ENCODE measurements around the gene PRKCZ. TPM values are rescaled to one million over a fixed set of nuclear protein-coding genes. Genes with fewer than 3 reads are reported as not detected.

The PRKCZ gene
- polyA plus RNA-seq, 3 donors, result 0.74 to 1.9 (median 1.4) TPM

DNA sequence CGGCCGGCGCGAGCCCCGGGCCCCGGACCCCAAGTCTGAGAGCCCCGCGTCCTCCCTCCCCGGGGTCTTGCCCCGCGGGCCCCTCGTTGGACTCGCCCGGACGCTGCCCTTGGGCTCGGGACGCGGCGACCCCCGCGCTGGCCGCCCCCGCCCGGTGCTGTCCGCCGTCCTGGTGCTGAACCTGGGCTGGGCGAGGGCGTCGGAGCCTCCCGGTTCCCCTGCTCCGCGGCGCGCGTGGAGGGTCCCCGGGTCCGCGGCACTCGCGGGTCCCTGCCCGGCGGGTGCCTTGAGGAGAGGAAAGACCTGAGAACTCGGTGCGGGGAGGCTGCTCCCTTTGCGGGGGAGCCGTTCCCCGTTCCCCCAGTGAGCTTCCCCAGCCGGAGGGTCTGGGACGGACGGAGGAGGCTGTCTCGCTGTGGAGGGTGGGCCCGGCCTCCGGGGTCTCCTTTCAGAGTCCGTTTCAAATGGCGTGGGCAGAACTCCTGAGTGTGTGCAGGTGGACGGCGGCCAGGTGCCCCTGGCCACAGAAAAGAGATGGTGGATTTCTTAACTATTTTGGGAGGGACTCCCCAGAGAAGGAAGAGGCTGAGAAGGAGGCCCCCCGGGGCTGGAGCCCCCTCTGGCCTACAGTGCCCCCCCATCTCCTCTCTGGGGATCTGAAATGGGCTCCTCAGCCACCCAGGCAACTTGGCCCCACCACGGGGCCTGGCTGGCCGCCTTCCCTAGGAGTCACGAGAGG lies 30.5 kb upstream of the PRKCZ start:
- Histone ChIP-seq H3K4me1 (ENCODE audit: control insufficient read depth in 1 of 2, insufficient read depth in 2 of 2, low read length in 2 of 2) (no peaks in the 10 kb centered on the region), H3K27me3 (ENCODE audit: control insufficient read depth in 2 of 2, insufficient read depth in 2 of 2, low read length in 2 of 2) (peaks cover 9 to 59% of the 10 kb centered on the region in 2 donors), H3K4me3 (replicated peaks in 1 of 3; ENCODE audit: low read depth in 2 of 3, low read length in 3 of 3) (no peak overlapping the region), H3K36me3 (replicated peaks in 1 of 2; ENCODE audit: control insufficient read depth in 1 of 2, insufficient read depth in 2 of 2, low read length in 2 of 2) (no peaks in the 10 kb centered on the region), H3K27ac (ENCODE audit: low read depth in 1 of 2, low read length in 2 of 2) (no peak overlapping the region), H3K9me3 (replicated peaks in 1 of 2; ENCODE audit: control insufficient read depth in 1 of 2, insufficient read depth in 1 of 2, low read length in 2 of 2) (peaks cover 0 to 7% of the 10 kb centered on the region in 2 donors), H3K4me2 (replicated peaks; ENCODE audit: extremely low read depth, low read length, poor library complexity, severe bottlenecking) (no peak overlapping the region), H3K79me2 (ENCODE audit: insufficient read depth, low read length) (no peaks in the 10 kb centered on the region), H2AFZ (ENCODE audit: insufficient read depth, low read depth, low read length, poor library complexity, severe bottlenecking) (no peak overlapping the region), H4K20me1 (ENCODE audit: insufficient read depth, low read length) (no peaks in the 10 kb centered on the region), H3K9ac (ENCODE audit: insufficient read depth, low read length, poor library complexity, severe bottlenecking) (no peak overlapping the region)
- WGBS (ENCODE audit: insufficient coverage), result 13% methylated on average over 58 of the region's 61 CpGs
- Mint-ChIP-seq H3K9me3 (peaks cover 0 to 5% (median 3%) of the 10 kb centered on the region in 7 donors), H3K4me1 (no peaks in the 10 kb centered on the region), H3K27me3 (ENCODE audit: low read depth in 3 of 3) (peaks cover 61 to 68% (median 61%) of the 10 kb centered on the region in 3 donors), H3K36me3 (peaks cover 0 to 3% of the 10 kb centered on the region in 2 donors), H3K4me3 (peak overlapping the region in 1 of 2 donors; percentile 77), H3K27ac (no peak overlapping the region)
- DNase-seq, result no peak
- TF ChIP-seq, protein P1, sequence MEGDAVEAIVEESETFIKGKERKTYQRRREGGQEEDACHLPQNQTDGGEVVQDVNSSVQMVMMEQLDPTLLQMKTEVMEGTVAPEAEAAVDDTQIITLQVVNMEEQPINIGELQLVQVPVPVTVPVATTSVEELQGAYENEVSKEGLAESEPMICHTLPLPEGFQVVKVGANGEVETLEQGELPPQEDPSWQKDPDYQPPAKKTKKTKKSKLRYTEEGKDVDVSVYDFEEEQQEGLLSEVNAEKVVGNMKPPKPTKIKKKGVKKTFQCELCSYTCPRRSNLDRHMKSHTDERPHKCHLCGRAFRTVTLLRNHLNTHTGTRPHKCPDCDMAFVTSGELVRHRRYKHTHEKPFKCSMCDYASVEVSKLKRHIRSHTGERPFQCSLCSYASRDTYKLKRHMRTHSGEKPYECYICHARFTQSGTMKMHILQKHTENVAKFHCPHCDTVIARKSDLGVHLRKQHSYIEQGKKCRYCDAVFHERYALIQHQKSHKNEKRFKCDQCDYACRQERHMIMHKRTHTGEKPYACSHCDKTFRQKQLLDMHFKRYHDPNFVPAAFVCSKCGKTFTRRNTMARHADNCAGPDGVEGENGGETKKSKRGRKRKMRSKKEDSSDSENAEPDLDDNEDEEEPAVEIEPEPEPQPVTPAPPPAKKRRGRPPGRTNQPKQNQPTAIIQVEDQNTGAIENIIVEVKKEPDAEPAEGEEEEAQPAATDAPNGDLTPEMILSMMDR (IDR thresholded peaks at IDR 0.05), result no peak
- intact Hi-C loops (cut with micrococcal nuclease), result no loop called here

DNA sequence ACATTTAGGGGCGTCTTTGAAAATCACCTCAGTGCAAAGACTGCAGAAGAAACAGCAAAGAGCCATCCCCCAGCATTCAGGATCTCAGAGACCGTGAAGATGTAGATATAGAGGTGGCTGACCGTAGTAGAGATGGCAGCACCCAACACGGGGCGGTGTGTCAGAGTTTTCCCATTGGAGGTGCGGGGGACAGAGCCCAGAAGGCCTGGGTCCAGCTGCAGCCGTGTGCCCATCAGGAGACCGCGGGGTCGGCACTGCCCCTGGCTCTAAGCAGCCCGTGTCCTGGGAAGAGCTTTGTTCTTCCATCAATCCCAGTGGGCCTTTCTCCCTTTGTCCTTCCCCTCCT lies 29.9 kb upstream of the PRKCZ start:
- no peaks in the 10 kb centered on the region for H3K79me2 ChIP-seq (ENCODE audit: insufficient read depth, low read length)
- H3K4me2 ChIP-seq (replicated peaks; ENCODE audit: extremely low read depth, low read length, poor library complexity, severe bottlenecking), result no peak overlapping the region
- no peak overlapping the region for H2AFZ ChIP-seq (ENCODE audit: insufficient read depth, low read depth, low read length, poor library complexity, severe bottlenecking)
- no peak overlapping the region for H3K4me3 ChIP-seq (replicated peaks in 1 of 3; ENCODE audit: low read depth in 2 of 3, low read length in 3 of 3)
- H3K9me3 ChIP-seq (replicated peaks in 1 of 2; ENCODE audit: control insufficient read depth in 1 of 2, insufficient read depth in 1 of 2, low read length in 2 of 2), result peaks cover 0 to 7% of the 10 kb centered on the region in 2 donors
- H3K4me1 ChIP-seq (ENCODE audit: control insufficient read depth in 1 of 2, insufficient read depth in 2 of 2, low read length in 2 of 2), result peaks cover 0 to under 1% of the 10 kb centered on the region in 2 donors
- Mint-ChIP-seq H3K9me3 (peaks cover 0 to 5% (median 3%) of the 10 kb centered on the region in 7 donors), H3K27ac (no peak overlapping the region), H3K4me1 (no peaks in the 10 kb centered on the region), H3K4me3 (peak overlapping the region in 1 of 2 donors; percentile 77), H3K27me3 (ENCODE audit: low read depth in 3 of 3) (peaks cover 58 to 64% (median 59%) of the 10 kb centered on the region in 3 donors), H3K36me3 (peaks cover 0 to 3% of the 10 kb centered on the region in 2 donors)
- TF ChIP-seq, protein P1 (IDR thresholded peaks at IDR 0.05), result no peak
- no peak overlapping the region for H3K9ac ChIP-seq (ENCODE audit: insufficient read depth, low read length, poor library complexity, severe bottlenecking)
- DNase-seq, result no peak
- H3K36me3 ChIP-seq (replicated peaks in 1 of 2; ENCODE audit: control insufficient read depth in 1 of 2, insufficient read depth in 2 of 2, low read length in 2 of 2), result no peaks in the 10 kb centered on the region
- intact Hi-C loops (cut with micrococcal nuclease), result no loop called here
- H3K27ac ChIP-seq (ENCODE audit: low read depth in 1 of 2, low read length in 2 of 2), result no peak overlapping the region
- H4K20me1 ChIP-seq (ENCODE audit: insufficient read depth, low read length), result no peaks in the 10 kb centered on the region
- 92% methylated on average over 7 of the region's 11 CpGs for WGBS (ENCODE audit: insufficient coverage)
- peaks cover 9 to 53% of the 10 kb centered on the region in 2 donors for H3K27me3 ChIP-seq (ENCODE audit: control insufficient read depth in 2 of 2, insufficient read depth in 2 of 2, low read length in 2 of 2)
